Kidney tubule cell (primary cell): Measurements from ENCODE around the gene TNIK.

ENCODE experiments used
- DNase-seq: peaks from one replicate; pipeline ENCODE4 v3.0.0-alpha.2; 2018; ENCODE audit warnings: low spot score

Gene TNIK

DNA sequence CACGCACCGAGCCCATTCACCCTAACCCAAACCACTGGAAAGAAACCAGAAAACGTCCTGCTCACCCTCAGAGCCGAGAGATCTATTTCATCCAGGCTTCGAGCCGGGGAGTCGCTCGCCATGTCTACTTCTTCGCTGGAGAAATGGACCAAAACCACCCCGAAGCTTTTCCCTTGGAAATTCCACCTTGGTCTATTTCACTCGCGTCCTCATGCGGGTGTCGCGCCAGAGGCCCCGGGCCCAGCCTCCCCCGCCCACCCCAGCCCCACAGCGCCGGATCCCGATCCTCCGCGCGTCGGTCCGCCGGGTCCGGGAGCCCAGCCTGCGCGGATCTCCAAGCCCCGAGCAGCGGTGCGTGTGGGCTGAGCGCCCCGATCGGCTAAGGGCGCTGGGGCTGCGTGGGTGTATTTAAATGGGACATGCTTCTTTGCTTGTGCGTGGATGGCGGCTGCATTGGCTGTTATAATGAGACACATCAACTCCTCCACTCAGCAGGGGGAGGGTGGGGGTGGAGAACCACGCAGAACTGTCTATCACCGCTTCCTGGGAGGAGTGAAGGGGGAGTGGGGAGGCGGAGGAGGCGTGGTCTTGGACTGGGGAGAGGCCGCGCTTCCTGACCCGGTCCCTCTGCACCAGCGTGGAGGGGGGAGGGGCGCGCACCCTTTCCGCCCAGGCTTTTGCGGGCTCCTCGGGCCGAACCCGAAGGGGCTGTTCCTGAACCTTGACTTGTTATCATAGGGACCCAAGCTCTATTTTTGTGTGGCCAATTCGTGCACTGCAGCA is at the start of gene TNIK:
Gene TNIK, minus strand, starts transcription at position 464 of the 783 bp plus-strand sequence. Its CDS starts 342 bp downstream, at position 122.
- peak; percentile 91 for DNase-seq

DNA sequence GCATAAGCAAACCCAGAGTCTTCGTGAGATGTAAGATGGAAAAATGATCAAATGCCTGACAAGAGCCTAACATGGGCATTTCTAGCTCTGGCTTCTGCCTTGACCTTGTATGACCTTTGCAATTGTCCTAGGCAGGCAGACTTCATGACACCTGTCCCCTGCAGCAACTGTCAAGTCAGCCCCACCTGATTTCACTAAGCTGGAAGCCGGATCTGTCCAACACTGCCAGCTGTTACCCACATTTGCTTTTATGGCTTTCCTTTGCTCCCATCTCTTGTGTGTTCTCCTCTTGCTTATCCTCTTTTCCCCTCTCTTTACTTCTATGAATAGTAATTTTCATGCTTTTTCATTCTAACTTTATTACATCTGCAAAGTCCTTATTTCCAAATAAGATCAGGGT is 48.5 kb upstream of the TNIK start:
- DNase-seq: no peak

DNA sequence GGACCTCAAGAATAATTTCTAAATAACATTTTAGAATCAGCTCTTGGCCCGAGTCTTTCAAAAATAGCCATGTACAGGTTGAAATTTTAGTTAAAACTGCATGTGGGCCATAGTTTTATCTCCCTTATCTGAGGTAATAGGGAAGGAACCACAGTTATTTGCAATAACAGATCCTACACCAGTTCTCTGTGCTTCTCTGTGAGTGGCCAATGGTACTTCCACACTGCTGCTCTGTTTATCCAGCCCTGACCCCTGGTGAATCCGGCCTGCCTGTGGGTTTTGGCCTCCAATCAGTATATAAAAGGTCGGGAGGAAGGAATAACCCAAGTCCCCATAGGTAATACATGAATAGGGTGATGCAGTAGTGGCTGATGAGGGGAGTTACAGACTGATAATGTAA is 48.0 kb upstream of the TNIK start:
- no peak for DNase-seq

DNA sequence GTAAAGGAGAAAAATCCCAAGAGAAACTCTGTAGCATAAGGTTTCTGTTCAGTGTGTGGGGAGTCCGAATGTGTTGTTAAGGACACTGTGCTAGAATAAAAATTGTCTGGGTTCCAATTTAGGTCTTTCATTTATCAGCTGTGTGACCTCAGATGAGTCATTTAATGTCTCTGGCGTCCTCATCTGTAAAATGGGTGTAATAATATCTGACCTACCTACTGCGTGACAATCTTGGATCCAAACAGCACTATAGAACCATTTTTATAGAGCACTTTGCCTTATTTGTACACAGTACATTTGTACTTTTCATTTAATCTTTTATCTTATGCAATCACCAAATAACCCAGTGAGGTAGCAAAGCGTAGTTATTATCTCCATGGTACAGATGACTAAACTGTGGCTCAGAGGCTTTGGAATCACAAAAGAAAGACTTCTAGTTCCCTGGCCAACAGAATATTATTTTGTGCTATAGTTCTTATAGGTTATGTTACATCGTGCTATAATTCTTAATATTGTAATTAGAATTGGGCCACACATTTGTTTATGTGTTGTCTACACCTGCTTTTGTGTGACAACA is 46.6 kb upstream of the TNIK start:
- DNase-seq: no peak

DNA sequence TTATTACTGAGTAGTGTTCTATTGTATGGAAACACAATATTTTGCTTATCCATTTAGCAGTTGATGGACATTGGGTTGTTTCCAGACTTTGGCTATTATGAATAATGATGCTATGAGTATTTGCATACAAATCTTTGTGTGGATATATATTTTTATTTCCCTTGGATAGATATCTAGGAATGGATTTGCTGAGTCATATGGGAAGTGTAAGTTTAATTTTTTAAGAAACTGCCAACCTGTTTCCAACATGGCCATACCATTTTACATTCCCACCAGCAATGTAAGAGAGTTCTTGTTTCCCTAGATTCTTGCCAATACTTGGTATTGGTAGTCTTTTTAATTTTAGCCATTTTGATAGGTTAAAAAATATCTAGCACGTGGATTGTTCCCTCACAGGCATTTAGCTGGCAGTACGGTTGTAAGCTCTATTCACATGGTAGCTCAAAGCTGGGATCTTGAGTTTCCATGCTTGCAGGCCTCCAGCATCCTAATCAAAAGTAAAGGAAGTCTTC is 45.7 kb upstream of the TNIK start:
- DNase-seq: no peak

DNA sequence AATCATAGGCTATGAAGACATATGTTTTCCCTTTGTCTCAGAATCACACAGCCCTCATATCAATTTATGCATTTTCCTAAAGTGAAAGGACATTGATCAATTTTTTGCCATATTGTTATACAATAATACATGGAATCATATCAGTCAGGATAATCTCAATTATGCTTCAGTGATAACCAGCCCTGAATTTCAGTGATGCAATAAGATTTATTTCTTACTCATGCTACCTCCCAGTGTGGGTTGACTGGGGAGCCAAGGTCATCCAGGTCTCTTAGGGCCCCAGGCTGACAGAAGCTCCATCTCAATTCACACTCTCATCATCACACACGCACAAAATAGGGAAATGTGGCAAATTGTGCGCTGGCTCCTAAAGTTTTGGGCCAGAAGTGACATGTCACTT is 44.2 kb upstream of the TNIK start:
- no peak for DNase-seq

DNA sequence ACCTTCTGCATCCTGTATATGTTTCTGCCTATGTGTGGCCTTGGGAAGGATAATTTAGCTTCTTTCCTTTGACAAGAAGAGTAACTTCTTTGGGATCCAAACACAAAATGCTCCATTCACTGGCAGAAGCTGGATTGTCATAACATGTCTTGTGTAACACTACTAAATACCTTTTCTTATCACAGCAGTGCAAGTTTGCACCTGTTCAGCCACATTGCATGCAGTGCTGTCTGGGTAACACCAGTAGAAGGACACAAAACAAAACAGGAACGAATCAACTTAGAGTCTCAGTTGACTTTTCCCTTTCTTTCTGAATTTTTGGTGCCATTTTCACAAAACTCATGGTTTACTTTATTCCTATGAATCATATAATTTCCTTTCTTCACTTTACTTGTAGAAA is 43.6 kb upstream of the TNIK start:
- DNase-seq: no peak

DNA sequence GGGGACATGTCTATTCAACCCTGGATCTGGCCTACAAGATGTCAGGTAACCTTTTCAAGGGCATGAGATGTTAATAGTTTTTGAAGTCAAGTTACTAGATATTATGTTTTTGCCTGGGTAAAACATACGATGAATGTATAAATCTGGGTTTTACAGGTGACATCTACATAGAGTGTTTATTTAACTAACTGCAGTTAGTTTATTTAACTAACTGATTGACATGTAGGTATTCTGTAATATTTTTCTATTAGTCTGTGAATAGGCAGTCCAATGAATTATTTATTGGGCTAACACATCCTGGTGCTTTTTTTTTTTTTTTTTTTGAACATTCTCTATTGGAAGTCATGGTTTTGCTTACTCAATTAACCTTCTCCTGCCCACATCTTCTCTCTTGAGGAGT is 38.7 kb upstream of the TNIK start:
- DNase-seq: no peak

DNA sequence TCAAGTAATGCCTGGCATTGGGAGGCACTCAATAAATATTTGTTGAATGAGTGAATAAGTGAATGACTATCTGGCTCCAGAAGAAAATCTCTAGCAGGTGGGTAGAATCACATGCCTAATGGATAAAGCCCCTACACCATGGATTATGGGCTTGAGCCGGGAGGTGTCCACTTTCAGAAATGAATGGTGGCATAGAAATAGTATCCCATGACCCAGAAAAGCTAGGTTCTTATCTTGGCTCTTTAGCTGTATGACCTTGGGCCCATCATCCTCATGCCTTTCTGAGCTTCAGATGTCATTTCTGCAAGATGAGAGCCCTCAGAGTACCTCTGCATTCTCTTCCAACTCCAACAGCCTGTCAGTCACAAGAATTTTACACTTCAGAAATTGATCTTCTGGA is 37.3 kb upstream of the TNIK start:
- DNase-seq: no peak

DNA sequence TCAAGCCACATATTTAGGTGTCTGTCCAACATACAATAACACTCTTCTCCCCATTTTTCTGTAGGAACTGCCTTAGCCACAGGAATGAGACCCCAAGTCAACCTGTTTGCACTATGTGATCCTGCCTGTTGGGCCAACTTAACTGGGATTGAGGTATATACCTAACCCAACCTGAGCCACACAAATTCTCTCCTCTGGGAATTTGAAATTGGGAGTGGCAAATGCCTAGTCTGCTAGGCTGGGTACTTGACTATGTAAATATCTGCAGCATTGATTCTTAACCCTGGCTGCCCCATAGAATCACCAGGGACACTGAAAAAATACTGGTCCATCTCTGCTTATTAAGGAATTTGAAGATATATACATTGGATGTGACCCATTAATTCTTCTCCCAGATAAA is 35.2 kb upstream of the TNIK start:
- no peak for DNase-seq

DNA sequence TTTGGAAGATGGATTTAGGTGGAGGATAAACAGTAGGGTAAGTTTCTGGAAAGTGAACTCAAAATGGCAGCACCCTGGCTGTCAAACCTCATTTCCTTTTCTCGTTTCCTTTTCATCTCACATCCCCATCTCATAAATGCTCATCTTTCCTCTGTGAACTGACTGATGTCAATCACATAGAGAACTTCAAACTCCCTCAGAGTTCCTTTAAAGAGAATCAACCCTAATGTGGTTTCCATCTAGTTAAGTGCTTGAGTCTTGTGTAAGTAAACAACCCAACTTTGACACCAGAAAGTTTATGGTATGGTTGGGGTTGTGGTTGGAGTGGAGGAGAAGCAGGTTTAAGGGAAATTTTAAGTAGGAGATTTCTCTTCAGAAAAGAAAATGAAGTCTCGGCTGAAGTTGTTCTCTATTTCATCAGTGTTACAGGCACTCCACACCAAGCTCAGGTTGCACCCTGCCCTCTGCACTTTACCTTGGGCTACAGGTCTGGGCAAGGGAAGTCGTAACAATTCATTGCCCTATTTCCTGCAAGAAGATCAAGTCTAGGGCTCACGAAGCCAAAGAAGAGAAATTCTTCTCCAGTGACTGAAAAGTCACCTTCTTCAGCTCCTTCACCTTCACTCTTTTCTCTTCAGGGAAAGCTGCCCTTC is 34.4 kb upstream of the TNIK start:
- no peak for DNase-seq

DNA sequence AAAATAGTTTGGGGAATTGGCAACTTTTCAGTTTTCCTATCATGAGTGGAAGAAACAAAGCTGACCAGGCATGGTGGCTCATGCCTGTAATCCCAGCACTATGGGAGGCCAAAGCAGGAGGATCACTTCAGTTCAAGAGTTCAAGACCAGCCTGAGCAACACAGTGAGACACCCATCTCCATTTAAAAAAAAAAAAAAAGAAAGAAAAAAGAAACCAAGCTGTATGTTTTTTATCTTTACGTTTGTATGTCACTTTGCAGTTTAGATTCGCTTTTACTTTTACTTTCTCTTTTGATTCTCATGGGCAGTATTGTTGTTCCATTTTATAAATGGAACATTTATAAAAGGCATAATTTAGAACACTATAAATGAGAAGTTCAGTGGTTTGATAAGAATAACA is 31.2 kb upstream of the TNIK start:
- no peak for DNase-seq

DNA sequence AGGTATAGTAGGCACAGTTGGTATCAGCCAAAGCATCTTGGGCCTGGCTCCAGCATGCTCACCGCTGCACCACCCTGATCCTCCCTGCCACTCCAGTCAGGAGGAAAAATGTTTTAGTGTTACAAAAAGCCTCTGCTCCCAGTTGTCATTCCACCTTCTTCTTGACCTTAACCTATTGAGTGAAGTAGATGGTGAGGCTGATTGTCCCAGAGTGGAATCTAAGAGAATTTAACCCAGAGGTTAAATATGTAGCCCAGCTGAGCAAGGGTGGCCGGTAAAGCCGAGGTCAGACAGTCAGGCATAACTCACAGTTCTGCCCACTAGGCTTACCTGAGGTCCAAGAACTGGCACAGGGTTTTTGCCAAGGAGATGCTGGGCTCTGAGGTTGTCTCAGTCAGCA is 30.7 kb upstream of the TNIK start:
- no peak for DNase-seq

DNA sequence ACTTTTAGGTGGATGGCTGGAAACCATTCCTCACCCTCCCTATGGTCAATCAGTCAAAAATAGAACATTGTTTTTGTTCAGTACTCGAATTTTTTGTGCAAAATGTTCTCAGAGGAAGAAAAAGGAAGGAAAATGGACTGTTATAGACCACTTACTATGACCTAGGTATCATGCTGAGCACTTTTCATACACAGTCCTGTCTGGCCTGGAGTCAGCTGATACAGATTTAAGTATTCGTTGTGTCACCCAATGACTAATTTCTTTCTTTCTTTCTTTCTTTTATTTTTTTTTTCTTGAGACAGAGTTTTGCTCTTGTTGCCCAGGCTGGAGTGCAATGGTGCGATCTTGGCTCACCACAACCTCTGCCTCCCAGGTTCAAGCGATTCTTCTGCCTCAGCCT is 29.1 kb upstream of the TNIK start:
- no peak for DNase-seq

DNA sequence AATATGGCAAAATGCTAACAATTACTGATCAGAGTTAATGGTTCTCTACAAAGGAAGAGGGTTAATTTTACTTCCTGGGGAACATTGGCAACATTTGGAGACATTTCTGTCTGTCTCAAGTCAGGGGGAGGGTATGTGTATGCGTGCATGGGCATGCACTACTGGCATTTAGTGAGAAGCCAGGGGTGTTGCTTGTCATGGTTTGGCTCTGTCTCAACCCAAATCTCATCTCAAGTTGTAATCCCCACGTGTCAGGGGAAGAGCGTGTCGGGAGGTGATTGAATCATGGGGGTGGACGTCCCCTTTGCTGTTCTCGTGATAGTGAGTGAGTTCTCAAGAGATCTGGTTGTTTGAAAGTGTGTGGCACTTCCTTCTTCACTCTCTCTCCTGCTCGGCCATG is 28.3 kb upstream of the TNIK start:
- DNase-seq: no peak

DNA sequence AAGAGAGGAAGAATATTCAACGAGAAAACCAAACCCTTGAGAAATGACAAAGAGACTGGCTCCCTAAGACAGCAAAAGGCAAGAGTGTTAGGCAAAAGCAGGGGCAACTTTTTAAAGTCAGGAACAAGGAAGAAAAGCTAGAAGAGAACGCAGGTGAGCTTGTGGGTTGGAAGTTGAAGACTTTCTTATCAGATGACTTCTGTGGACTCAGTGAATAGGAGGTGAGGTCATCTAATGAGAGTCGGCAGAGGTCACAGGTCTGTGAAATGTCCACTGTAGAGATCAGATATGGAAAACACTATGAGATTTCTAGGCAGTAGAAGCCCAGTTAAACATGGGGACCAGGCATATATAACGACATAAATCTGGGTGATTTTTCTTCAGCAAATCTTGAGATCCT is 27.2 kb upstream of the TNIK start:
- no peak for DNase-seq

DNA sequence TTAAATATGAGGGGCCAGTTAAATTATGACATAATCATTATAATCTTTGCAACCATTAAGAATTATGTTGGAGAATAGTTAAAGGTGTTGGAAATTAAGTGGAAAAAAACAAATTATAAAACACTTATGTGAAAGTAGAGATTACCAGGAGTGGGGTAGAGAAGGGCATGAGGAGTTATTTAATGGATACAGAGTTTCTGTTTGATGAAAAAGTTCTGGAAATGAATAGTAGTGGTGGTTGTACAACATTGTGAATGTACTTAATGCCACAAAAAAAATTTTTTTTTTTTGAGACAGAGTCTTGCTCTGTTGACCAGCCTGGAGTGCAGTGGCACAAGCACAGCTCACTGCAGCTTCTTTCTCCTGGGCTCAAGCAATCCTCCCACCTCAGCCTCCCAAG is 25.1 kb upstream of the TNIK start:
- DNase-seq: no peak

DNA sequence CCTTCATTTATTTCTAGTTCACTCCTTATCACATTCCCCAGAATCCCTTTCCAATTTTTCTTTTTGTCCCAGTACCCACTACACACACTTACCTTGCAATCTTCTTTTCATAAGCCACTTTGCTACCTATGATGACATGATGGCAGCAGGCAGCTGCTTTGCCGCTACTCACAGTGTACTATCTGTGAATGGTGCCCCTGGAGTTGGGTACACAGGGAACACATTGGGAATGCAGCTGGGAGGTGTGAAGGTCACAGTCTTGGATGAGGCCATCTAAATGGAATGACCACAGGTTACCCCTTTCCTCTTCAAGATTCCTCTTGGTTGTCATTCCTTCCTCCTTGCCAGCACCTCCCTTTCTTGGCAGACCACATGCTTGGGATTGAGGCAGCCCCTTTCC is 20.8 kb upstream of the TNIK start:
- no peak for DNase-seq

DNA sequence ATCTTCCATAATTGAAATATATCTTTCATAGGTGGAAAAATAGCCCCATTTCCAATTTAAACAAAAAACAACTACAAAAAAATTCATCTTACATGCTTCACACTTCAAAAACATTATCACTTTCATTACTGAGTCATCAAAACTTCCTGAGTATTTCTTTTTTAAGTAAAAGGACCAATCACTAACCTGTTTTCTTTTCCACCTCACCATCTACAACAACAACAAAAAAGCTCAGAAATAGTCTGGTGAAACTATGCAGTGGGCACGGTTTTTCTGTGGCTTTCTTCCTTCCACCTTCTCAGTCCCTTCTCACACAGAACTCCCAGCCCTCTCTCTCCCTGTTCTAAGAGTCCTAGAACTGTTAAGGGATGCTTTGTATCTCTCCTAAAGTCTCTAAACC is 20.3 kb upstream of the TNIK start:
- no peak for DNase-seq

DNA sequence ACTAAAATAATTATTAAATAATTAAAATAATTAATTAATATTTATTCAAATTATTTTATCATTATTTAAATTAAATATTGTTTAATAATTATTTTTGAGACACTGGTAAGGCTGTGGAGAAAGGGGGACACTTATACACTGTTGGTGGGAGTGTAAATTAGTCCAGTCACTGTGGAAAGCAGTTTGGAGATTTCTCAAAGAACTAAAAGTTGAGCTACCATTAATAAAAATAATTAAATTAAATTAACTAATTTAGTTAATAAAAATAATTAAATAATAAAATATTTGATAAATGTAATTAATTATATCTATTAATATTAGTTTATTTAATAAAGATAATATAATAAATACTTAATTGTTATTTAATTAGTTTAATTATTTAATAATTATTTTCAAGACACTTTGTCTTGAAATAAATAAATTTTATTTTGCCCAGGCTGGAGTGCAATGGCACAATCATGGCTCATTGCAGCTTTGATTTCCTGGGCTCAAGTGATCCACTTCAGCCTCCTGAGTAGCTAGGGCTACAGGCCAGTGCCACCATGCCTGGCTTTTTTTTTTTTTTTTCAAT is 16.4 kb upstream of the TNIK start:
- DNase-seq: no peak

DNA sequence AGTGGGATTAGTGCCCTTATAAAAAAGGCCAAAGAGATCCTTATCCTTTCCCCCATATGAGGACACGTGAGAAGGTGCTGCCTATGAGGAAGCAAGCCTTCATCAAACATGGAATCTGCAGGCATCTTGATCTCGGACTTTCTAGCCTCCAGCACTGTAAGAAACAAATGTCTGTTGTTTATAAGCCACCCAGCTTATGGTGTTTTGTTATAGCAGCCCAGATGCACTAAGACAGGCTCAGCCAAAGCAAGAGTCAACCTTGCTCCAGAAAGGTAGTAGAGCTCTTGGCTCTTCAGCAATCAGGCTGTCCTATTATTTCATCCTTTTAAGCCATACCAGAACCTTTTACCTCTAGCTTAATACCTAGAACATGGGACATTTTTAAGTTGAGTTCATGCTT is 12.3 kb upstream of the TNIK start:
- DNase-seq: no peak

DNA sequence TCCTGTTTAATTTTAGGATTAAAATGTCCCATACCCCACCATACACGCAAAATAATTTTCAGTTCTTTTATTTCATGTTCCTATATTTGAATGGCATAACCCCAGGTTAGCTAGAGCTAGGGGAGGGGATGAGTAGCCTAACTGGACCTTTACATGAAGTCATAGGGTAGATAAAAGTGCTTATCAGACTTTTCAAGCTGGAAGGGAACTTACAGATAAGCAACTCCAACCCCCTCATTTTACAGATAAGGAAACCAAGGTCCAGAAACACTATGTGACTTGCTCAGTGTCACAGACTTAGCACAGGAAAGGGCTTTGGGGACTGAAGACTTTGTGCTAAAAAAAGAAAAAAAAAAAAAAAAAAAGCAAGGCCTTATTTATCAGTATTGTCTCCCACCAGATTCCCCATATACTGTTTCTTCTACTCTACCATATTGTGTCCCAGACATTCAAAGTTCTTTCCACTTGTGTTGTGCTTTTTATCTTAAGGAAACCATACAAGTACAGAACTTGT is 10.6 kb upstream of the TNIK start:
- no peak for DNase-seq

DNA sequence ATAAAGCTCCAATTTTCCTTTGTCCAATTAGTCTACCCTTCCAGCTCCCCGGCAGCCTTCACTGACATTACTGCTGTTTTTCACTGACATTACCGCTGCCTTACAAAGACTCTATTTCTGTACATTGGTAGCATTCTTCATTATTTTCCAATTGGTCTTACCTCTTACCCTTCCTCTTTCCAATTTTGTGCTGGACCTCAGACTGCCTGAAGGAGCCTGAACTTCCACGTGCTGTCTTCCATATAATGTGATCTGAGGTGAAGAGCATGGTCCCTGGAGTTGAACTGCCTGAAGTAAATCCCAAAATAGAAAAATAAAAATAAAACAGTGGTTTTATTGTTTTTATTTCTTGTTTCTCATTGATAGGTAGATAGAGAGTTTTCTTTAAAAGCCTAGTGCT is 9.2 kb upstream of the TNIK start:
- DNase-seq: no peak
